GM23248 (cell line): ENCODE results near the gene HIVEP1. TPM values are rescaled to one million over a fixed set of nuclear protein-coding genes. Genes with fewer than 3 reads are reported as not detected.

Experiments
- DNase-seq: peaks from one replicate; pipeline ENCODE4 v3.0.0-alpha.2; 2015
- H2AFZ ChIP-seq: fragments of 200-600 bp; sonication (generic); 2 replicates; pipeline ENCODE4 v1.6.1; 2016; ENCODE audit warnings: antibody characterized with exemption
- H3F3A ChIP-seq: fragments of 200-600 bp; sonication (generic); 2 replicates; pipeline ENCODE4 v1.6.1; 2016; ENCODE audit warnings: mild to moderate bottlenecking, antibody characterized with exemption, mixed run types; ENCODE audit not compliant: insufficient read depth
- H3K27ac ChIP-seq: fragments of 200-600 bp; sonication (generic); 2 replicates; pipeline ENCODE4 v1.5.1; 2016; ENCODE audit warnings: mild to moderate bottlenecking
- H3K27me3 ChIP-seq: fragments of 200-600 bp; sonication (generic); replicated peaks from 2 replicates; pipeline ENCODE4 v1.6.1; 2016; ENCODE audit warnings: mild to moderate bottlenecking; ENCODE audit not compliant: insufficient read depth
- H3K36me3 ChIP-seq: fragments of 200-600 bp; sonication (generic); 2 replicates; pipeline ENCODE4 v1.6.1; 2016; ENCODE audit warnings: low read depth, mild to moderate bottlenecking
- H3K4me1 ChIP-seq: fragments of 200-600 bp; sonication (generic); 2 replicates; pipeline ENCODE4 v1.6.1; 2016; ENCODE audit warnings: mild to moderate bottlenecking; ENCODE audit not compliant: insufficient read depth
- H3K4me2 ChIP-seq: fragments of 200-600 bp; sonication (generic); one replicate; pipeline ENCODE4 v1.6.1; 2016; ENCODE audit warnings: mild to moderate bottlenecking; ENCODE audit not compliant: unreplicated experiment
- H3K4me3 ChIP-seq: fragments of 200-600 bp; sonication (generic); 2 replicates; pipeline ENCODE4 v1.5.1; 2016; ENCODE audit warnings: mild to moderate bottlenecking
- H3K79me2 ChIP-seq: fragments of 200-600 bp; sonication (generic); 2 replicates; pipeline ENCODE4 v1.6.1; 2016; ENCODE audit warnings: mild to moderate bottlenecking; ENCODE audit not compliant: insufficient read depth
- H3K9ac ChIP-seq: fragments of 200-600 bp; sonication (generic); 2 replicates; pipeline ENCODE4 v1.6.1; 2016; ENCODE audit warnings: mild to moderate bottlenecking
- H3K9me2 ChIP-seq: fragments of 200-600 bp; sonication (generic); 2 replicates; pipeline ENCODE4 v1.6.1; 2016; ENCODE audit warnings: mixed run types, mild to moderate bottlenecking, moderate library complexity; ENCODE audit not compliant: insufficient read depth
- H3K9me3 ChIP-seq: fragments of 200-600 bp; sonication (generic); one replicate; pipeline ENCODE4 v1.6.1; 2017; ENCODE audit warnings: low read depth
- H4K20me1 ChIP-seq: fragments of 200-600 bp; sonication (generic); 2 replicates; pipeline ENCODE4 v1.6.0; 2016; ENCODE audit not compliant: insufficient read depth
- EZH2 ChIP-seq: fragments of 200-600 bp; sonication (generic); IDR thresholded peaks from 2 replicates; pipeline ENCODE4 v1.6.1; 2018; ENCODE audit warnings: antibody characterized with exemption, mild to moderate bottlenecking; ENCODE audit not compliant: insufficient read depth, poor library complexity, severe bottlenecking
- EZH2phosphoT487 ChIP-seq: fragments of 200-600 bp; sonication (generic); IDR thresholded peaks from 2 replicates; pipeline ENCODE4 v1.6.1; 2018; ENCODE audit warnings: antibody characterized with exemption, moderate library complexity, mild to moderate bottlenecking, low read depth; ENCODE audit not compliant: insufficient read depth
- WGBS, 2 experiments: methylation state at CpG; one replicate each; pipeline ENCODE4 v1.1.6; 2015 to 2017; ENCODE audit warnings: low lambda C conversion rate in 2 of 2, low coverage in 1 of 2; ENCODE audit errors: missing lambda C conversion rate in 2 of 2; 5-methylcytosine and 5-hydroxymethylcytosine counted together
- in situ Hi-C: fragments of 300-500 bp; cut with MboI; formaldehyde crosslinking; loops from 2 replicates; pipeline ENCODE4 v1.15.0; 2020
- polyA plus RNA-seq: library from polyadenylated mRNA; unstranded; fragments of >200 nt; fragmentation: Nextera tagmentation; extraction: Ambion mirVana; gene quantifications from 2 replicates; pipeline ENCODE4 v1.2.1, GENCODE V29; 2016
- total RNA-seq: library from RNA; depleted of rRNA; stranded (reverse); fragments of >200 nt; shearing (Covaris generic); gene quantifications from 2 replicates; pipeline ENCODE4 v1.2.3, GENCODE V29; 2014

Gene HIVEP1
- total and polyA plus RNA-seq, 2 experiments from 2014 or later: 3.3 to 7.1 TPM

DNA sequence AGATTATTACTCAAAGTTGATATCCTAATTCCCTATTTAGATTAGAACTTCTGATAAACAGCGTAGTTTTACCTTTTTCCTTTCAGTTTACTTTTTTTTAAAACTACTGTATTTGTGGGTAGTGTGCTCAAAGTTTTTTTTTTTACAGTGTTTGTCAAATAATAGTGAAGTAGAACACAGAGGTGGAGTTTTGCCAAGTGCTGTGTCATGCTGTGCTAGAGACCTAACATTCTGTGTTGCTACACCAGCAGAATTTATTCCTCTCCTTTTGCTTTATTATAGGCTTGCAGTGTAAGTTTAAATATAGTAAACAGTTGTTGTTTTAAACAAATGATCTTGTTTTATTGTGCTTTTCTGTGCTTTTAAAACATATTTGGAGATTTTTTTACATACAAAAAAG, 125.4 kb downstream of the HIVEP1 start:
- H3K4me2 ChIP-seq: peak overlapping the region; percentile 15

GRCh38 chr6:12138381-12138780, 126.3 kb downstream of the HIVEP1 start:
- H3K9ac ChIP-seq: no peak overlapping the region
- DNase-seq: no peak
- H2AFZ ChIP-seq: no peak overlapping the region
- peaks cover 15% of the 10 kb centered on the region for H3K4me1 ChIP-seq
- H3K4me2 ChIP-seq: no peak overlapping the region
- WGBS, 2 experiments: 100% methylated on average over 1 of the region's 1 CpG
- no peaks in the 10 kb centered on the region for H3K36me3 ChIP-seq
- no peaks in the 10 kb centered on the region for H3K9me3 ChIP-seq
- H4K20me1 ChIP-seq: no peaks in the 10 kb centered on the region
- TF ChIP-seq EZH2phosphoT487 (no peak), EZH2 (no peak)
- no peaks in the 10 kb centered on the region for H3K79me2 ChIP-seq
- no peaks in the 10 kb centered on the region for H3K27me3 ChIP-seq
- no peak overlapping the region for H3K27ac ChIP-seq
- H3F3A ChIP-seq: peaks cover 5% of the 10 kb centered on the region; the same call in 1 of the 2 replicates
- in situ Hi-C loops: no loop called here
- no peak overlapping the region for H3K4me3 ChIP-seq
- H3K9me2 ChIP-seq: no peaks in the 10 kb centered on the region

More for the DNA sequence above, 125.4 kb downstream of the HIVEP1 start:
- peaks cover 18% of the 10 kb centered on the region for H3K4me1 ChIP-seq
- H3K4me3 ChIP-seq: no peak overlapping the region
- peak overlapping the region; percentile 1; the same call in 1 of the 2 replicates for H3K27ac ChIP-seq
- in situ Hi-C loops: no loop called here
- TF ChIP-seq EZH2phosphoT487: no peak
- TF ChIP-seq EZH2: no peak
- no peaks in the 10 kb centered on the region for H3K36me3 ChIP-seq
- WGBS, 2 experiments: 80 to 89% methylated on average over 1 of the region's 1 CpG
- H4K20me1 ChIP-seq: no peaks in the 10 kb centered on the region
- no peaks in the 10 kb centered on the region for H3K27me3 ChIP-seq
- peak; percentile 86 for DNase-seq
- H3K9ac ChIP-seq: 0 out of 2 replicates have a peak overlapping the region, but pooled peaks have one; percentile 0
- H2AFZ ChIP-seq: no peak overlapping the region
- no peaks in the 10 kb centered on the region for H3K9me3 ChIP-seq
- H3K9me2 ChIP-seq: no peaks in the 10 kb centered on the region
- no peaks in the 10 kb centered on the region for H3K79me2 ChIP-seq
- peaks cover 5% of the 10 kb centered on the region; the same call in 1 of the 2 replicates for H3F3A ChIP-seq

- peaks cover 15% of the 10 kb centered on the region for H3K4me1 ChIP-seq
- no peak overlapping the region for H3K9ac ChIP-seq
- no peaks in the 10 kb centered on the region for H3K27me3 ChIP-seq
- H3K9me3 ChIP-seq: no peaks in the 10 kb centered on the region
- peaks cover 5% of the 10 kb centered on the region; the same call in 1 of the 2 replicates for H3F3A ChIP-seq
- no peaks in the 10 kb centered on the region for H3K36me3 ChIP-seq
- in situ Hi-C loops: no loop called here
- no peak overlapping the region for H3K27ac ChIP-seq
- no peak for DNase-seq
- WGBS, 2 experiments: 96 to 99% methylated on average over 4 of the region's 4 CpGs
- H3K4me2 ChIP-seq: no peak overlapping the region
- H2AFZ ChIP-seq: no peak overlapping the region
- TF ChIP-seq EZH2phosphoT487 (no peak), EZH2 (no peak)
- H4K20me1 ChIP-seq: no peaks in the 10 kb centered on the region
- H3K79me2 ChIP-seq: no peaks in the 10 kb centered on the region
- no peak overlapping the region for H3K4me3 ChIP-seq
- H3K9me2 ChIP-seq: no peaks in the 10 kb centered on the region
These were observed 126.8 kb downstream of the HIVEP1 start for GRCh38 chr6:12138936-12139335.

- Histone ChIP-seq H3K9ac (peak overlapping the region; percentile 29; the same call in 1 of the 2 replicates), H3K9me2 (no peaks in the 10 kb centered on the region), H3K27me3 (no peaks in the 10 kb centered on the region), H2AFZ (peak overlapping the region; percentile 40), H3K9me3 (no peaks in the 10 kb centered on the region), H4K20me1 (no peaks in the 10 kb centered on the region), H3K4me1 (peaks cover 21% of the 10 kb centered on the region), H3F3A (peaks cover 30% of the 10 kb centered on the region), H3K36me3 (no peaks in the 10 kb centered on the region), H3K4me3 (no peak overlapping the region), H3K79me2 (no peaks in the 10 kb centered on the region), H3K27ac (peak overlapping the region; percentile 54), H3K4me2 (peak overlapping the region; percentile 49)
- 86 to 92% methylated on average over 6 of the region's 6 CpGs for WGBS, 2 experiments
- peak; percentile 38 for DNase-seq
- in situ Hi-C loops: no loop called here
- no peak for TF ChIP-seq EZH2phosphoT487
- TF ChIP-seq EZH2: no peak
These were observed 135.6 kb downstream of the HIVEP1 start for GRCh38 chr6:12147557-12148316.
